GM18907 (cell line): ENCODE measurements around the gene TAAR5.
"Not testable (repeated sequence)": the region's sequence is repeated elsewhere in the genome, so short reads cannot be mapped to it uniquely, and the experiment has no call there.

ENCODE experiments used
- ATAC-seq: cut with Tn5 transposase; IDR thresholded peaks from one replicate; pipeline ENCODE4 v1.9.1; 2021; ENCODE audit warnings: mild to moderate bottlenecking, moderate library complexity; ENCODE audit not compliant: unreplicated experiment

TAAR5 gene

GRCh38 chr6:132570221-132570777, 19.2 kb downstream of the TAAR5 start, which contains the start of gene TAAR6:
Gene TAAR6, plus strand, starts transcription at chr6:132570322. Its CDS starts 0 bp downstream, at chr6:132570322.
- ATAC-seq = no peak

GRCh38 chr6:132569170-132569569, 20.4 kb downstream of the TAAR5 start:
- ATAC-seq = no peak

DNA sequence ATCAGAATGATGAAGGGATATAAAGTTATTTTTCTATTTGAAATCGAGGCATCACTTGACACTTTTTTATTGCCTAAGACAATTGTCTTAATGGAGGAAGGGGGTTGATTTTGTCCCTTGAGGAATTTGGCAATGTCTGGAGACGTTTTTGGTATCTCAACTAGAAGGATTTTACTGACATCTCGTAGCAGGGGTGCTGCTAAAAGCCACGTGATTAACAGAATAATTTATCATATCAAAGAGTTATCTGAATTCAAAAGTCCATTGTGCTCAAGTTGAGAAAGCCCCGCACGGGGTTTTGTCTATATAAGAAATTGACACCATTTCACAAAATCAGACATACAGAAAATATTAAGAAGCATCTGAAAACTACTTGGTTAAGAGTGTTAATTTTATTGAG, 20.9 kb downstream of the TAAR5 start:
- ATAC-seq = no peak

GRCh38 chr6:132567566-132567965, 22.0 kb downstream of the TAAR5 start:
- no peak for ATAC-seq

DNA sequence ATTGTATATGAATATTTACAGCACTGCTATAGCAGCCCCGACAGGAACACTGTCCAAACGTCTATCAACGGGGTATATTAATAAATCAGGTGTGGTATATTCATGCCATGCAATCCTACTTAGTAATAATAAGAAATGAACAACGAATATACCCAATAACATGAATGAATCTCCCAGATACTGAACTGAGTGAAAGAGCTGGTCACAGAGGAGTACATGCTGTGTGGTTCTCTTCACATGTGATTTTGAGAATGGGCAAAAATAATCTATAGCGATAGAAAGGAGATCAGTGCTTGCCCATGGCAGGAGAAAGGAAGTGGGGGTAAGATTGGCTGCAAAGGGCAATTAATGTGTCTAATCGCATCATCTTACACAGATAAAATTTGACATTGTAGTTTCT, 23.1 kb downstream of the TAAR5 start:
- no peak for ATAC-seq

GRCh38 chr6:132560087-132560486, 29.5 kb downstream of the TAAR5 start:
- not testable (repeated sequence) for ATAC-seq

DNA sequence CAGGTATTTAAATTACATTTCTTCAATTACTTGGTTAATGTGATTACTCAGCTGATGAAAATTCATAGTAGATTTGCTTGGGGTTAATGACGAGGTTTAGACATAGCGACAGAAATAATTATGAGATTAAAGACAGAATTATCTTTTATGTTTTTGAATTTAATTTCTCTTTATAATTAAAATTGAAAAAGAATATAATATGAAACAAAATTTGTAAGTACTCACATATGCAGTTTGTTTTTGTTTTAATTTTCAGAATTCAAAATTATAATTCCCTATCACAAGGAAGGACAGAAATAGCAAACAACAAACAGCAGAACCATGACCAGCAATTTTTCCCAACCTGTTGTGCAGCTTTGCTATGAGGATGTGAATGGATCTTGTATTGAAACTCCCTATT, 37.2 kb downstream of the TAAR5 start, which contains the start of gene TAAR8:
Gene TAAR8, plus strand, starts transcription at position 301 of the 400 bp plus-strand sequence. Its CDS starts 21 bp downstream, at position 322.
- no peak for ATAC-seq

GRCh38 chr6:132551214-132551613, 38.3 kb downstream of the TAAR5 start:
- ATAC-seq = no peak

DNA sequence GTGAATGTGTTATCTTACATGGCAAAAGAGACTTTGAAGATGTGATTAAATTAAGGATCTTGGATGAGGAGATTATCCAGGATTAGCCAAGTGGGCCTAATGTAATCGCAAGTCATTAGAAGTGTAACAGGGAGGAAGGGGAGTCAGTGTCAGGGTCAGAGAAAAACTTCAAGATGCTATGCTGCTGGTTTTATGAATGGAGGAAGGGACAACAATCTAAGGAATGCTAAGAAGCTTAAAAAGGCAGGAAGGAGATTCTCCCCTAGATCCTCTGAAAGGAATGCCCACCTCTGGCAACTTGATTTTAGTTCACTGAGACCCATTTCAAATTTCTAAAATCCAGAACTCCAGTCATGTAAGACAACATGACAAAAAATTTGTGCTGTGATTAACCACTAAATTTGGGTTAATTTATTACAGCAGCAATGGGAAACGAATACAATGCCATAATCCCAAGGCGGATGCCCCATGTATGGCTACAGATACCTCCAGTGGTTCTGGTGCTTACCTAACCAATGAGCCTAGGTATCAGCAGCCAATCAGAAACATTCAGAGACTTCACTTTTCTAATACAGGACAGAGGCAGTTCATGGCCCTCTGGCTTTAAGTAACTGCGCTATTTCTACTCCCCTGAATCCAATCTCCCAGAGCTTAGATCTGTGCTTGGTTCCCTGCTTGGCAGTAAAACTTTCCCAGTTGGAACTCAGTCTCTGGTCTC, 40.6 kb downstream of the TAAR5 start:
- ATAC-seq = no peak

GRCh38 chr6:132544826-132545225, 44.7 kb downstream of the TAAR5 start:
- ATAC-seq = no peak
